HepG2 (cell line): Measurements from ENCODE around the gene FBXW5. TPM values are rescaled to one million over a fixed set of nuclear protein-coding genes. Genes with fewer than 3 reads are reported as not detected.

Source experiments
- ATAC-seq: fragments of 200-7000 bp; cut with Tn5 transposase; 3 replicates; pipeline ENCODE4 v1.9.1; 2020; ENCODE audit warnings: mild to moderate bottlenecking, moderate library complexity
- BruUV-seq: library from RNA; stranded (reverse); fragments of 400-500 nt; replicated peaks from 2 replicates; lab custom pipeline; 2021; lab: Mats Ljungman, UMichigan
- CTCF ChIA-PET: fragments of 300-600 bp; formaldehyde crosslinking; extraction: SDS; loops from one replicate; lab custom pipeline; 2021; ENCODE audit warnings: low total read pairs, inconsistent platforms, low intra/inter-chr PET ratio; lab: Yijun Ruan, JAX
- POLR2A ChIA-PET: fragments of 350-600 bp; sonication (Branson Sonifier 250); formaldehyde crosslinking; loops from one replicate; lab custom pipeline; 2020; ENCODE audit warnings: antibody characterized with exemption, inconsistent platforms; lab: Yijun Ruan, JAX
- DNase-seq: peaks from one replicate; pipeline ENCODE4 v3.0.0-alpha.2; 2015; ENCODE audit warnings: low spot score
- FAIRE-seq: peaks from 3 replicates; lab custom pipeline; 2011; peaks lifted over from hg19 to GRCh38; lab: Jason Lieb, UNC
- H2AFZ ChIP-seq: one replicate; pipeline ENCODE4 v1.6.1; 2011; ENCODE audit warnings: low read length, inconsistent platforms
- H3K27ac ChIP-seq: fragments of 300-600 bp; 3 replicates; pipeline ENCODE4 v1.8.0; 2011; ENCODE audit warnings: mixed run types, mild to moderate bottlenecking, mixed read lengths, low read length, inconsistent platforms; ENCODE audit not compliant: insufficient read depth; ENCODE audit errors: extremely low read length
- H3K27me3 ChIP-seq, 2 experiments: fragments of 200-600 bp in 1 of 2; 2 replicates in 1 of 2; 3 replicates in 1 of 2; pipeline versions ENCODE4 v1.6.0 to v1.8.0; 2011; ENCODE audit warnings: low read length in 2 of 2, mild to moderate bottlenecking in 2 of 2, moderate library complexity in 2 of 2, inconsistent platforms in 1 of 2; ENCODE audit not compliant: insufficient read depth in 2 of 2, control insufficient read depth in 1 of 2
- H3K36me3 ChIP-seq, 2 experiments: fragments of 200-600 bp in 1 of 2; replicated peaks in 1 of 2; 2 replicates in 1 of 2; 3 replicates in 1 of 2; pipeline versions ENCODE4 v1.5.1 to v1.8.0; 2011; ENCODE audit warnings: low read length in 2 of 2, inconsistent platforms in 1 of 2; ENCODE audit not compliant: insufficient read depth in 2 of 2, control insufficient read depth in 1 of 2
- H3K4me1 ChIP-seq: 2 replicates; pipeline ENCODE4 v1.5.1; 2012; ENCODE audit warnings: low read length, inconsistent platforms; ENCODE audit not compliant: insufficient read depth
- H3K4me2 ChIP-seq: 2 replicates; pipeline ENCODE4 v1.6.0; 2011; ENCODE audit warnings: low read depth, low read length, inconsistent platforms
- H3K4me3 ChIP-seq, 3 experiments: fragments of 200-600 bp in 1 of 3; sonication (generic), shearing (Covaris generic) in 1 of 3; replicated peaks in 1 of 3; 2 replicates each; pipeline ENCODE4 v1.5.1; 2011 to 2016; ENCODE audit warnings: low read length in 3 of 3, inconsistent platforms in 2 of 3, low read depth in 2 of 3, mild to moderate bottlenecking in 2 of 3, control low read depth in 1 of 3, mixed read lengths in 1 of 3; ENCODE audit not compliant: insufficient read depth in 1 of 3
- H3K79me2 ChIP-seq: one replicate; pipeline ENCODE4 v1.6.1; 2011; ENCODE audit warnings: low read length, inconsistent platforms; ENCODE audit not compliant: insufficient read depth
- H3K9ac ChIP-seq: 2 replicates; pipeline ENCODE4 v1.6.0; 2011; ENCODE audit warnings: mild to moderate bottlenecking, low read depth, low read length, inconsistent platforms; ENCODE audit not compliant: insufficient read depth
- H3K9me3 ChIP-seq: 2 replicates; pipeline ENCODE4 v1.5.1; 2012; ENCODE audit warnings: mild to moderate bottlenecking, low read length
- H4K20me1 ChIP-seq: 2 replicates; pipeline ENCODE4 v1.6.0; 2011; ENCODE audit warnings: inconsistent platforms, mild to moderate bottlenecking, low read length, moderate library complexity; ENCODE audit not compliant: insufficient read depth
- CEBPB ChIP-seq: IDR thresholded peaks from 2 replicates; pipeline ENCODE4 v1.6.1; 2011; ENCODE audit warnings: low read depth, low read length, improper control_type of control experiment, borderline replicate concordance
- EED ChIP-seq: sonication (generic); formaldehyde crosslinking; IDR thresholded peaks from 2 replicates; pipeline ENCODE4 v1.5.0; 2020; ENCODE audit warnings: mild to moderate bottlenecking, missing genetic modification reagents
- MXD1 ChIP-seq: sonication (generic); formaldehyde crosslinking; IDR thresholded peaks from 2 replicates; pipeline ENCODE4 v1.4.0; 2020; ENCODE audit warnings: mild to moderate bottlenecking, missing genetic modification reagents
- PAWR ChIP-seq: sonication (generic); formaldehyde crosslinking; IDR thresholded peaks from 2 replicates; pipeline ENCODE4 v1.4.0; 2020; ENCODE audit warnings: missing genetic modification reagents, mild to moderate bottlenecking, borderline replicate concordance
- RORA ChIP-seq: sonication (generic); formaldehyde crosslinking; IDR thresholded peaks from 2 replicates; pipeline ENCODE4 v1.5.0; 2020; ENCODE audit warnings: mild to moderate bottlenecking, missing genetic modification reagents, moderate library complexity
- WGBS: methylation state at CpG from one replicate; pipeline ENCODE4 v1.1.6; 2017; ENCODE audit warnings: low lambda C conversion rate; 5-methylcytosine and 5-hydroxymethylcytosine counted together
- in situ Hi-C: cut with HindIII; loops from 2 replicates; pipeline ENCODE4 v1.10.0; 2017; ENCODE audit warnings: low pct_unique_long_range_greater_than_20kb; ENCODE audit not compliant: extremely low pct_ligation_motif_present
- intact Hi-C: fragments of 100-400 bp; cut with micrococcal nuclease; formaldehyde crosslinking; loops from one replicate; pipeline ENCODE4 v1.10.0; 2022; ENCODE audit not compliant: unreplicated experiment
- polyA plus RNA-seq, 8 experiments: library from polyadenylated mRNA; depleted of rRNA in 3 of 8; stranded (reverse) in 7 of 8; unstranded in 1 of 8; fragments of >200 nt; fragmentation: Illumina TruSeq in 4 of 8; extraction: Trizol in 4 of 8; gene quantifications; 2 replicates each; pipeline versions ENCODE4 v1.2.1 to v1.2.3, GENCODE V29; 2011 to 2016; ENCODE audit warnings: low read depth in 4 of 8, missing spikeins in 1 of 8, mixed read lengths in 1 of 8; ENCODE audit not compliant: insufficient read depth in 1 of 8
- total RNA-seq, 5 experiments: library from RNA; depleted of rRNA; stranded (reverse); fragments of >200 nt; fragmentation: Illumina TruSeq; extraction: Trizol; gene quantifications; 2 replicates each; pipeline ENCODE4 v1.2.3, GENCODE V29; 2016; ENCODE audit warnings: low read depth in 1 of 5
- TF ChIP-seq, protein P1 (sequence below): fragments of 450-650 bp; IDR thresholded peaks from 2 replicates; pipeline ENCODE4 v1.6.1; 2016

Gene FBXW5
- total and polyA plus RNA-seq, 2 of the 13 experiments (the other 11 are each of a cell fraction or from before 2014, with no cell fraction given): 52.0 to 60.4 TPM

DNA sequence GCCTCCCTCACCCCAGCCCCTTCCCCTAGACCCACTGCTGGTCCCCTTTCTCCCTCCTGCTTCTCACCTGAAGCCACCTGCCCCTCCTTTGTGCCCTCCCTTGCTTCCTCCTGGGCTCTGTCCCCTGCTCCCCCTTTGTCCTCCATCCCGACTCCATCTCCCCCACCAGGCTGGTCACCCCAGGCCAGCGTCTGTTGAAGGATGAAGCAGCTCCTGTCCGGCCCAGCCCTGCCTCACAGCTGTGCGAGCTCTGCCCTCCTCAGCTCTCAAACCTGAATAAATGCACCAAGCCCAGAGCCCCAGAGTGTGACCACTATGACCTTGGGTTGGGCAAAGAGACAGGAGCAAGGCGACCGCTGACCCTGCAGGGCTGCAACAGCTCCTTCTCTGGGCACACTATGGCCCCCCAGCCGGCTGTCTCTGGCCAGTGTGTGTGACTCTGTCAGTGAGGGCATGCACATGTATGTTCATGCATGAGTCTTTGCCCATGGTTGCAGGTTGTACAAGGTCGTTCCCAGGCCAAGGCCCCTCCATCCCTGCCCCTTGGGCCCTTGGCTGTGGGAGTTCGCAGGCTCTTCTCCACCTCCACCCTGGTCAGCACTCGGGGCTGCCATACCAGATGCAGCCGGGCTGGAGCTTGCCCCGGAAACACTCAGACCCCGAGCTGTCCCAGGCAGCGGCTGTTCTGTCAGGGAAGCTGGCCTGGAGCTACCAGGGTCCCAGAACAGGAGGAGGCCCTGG lies 10.8 kb upstream of the FBXW5 start:
- no peak overlapping the region for H3K4me3 ChIP-seq
- H3K4me1 ChIP-seq: peaks cover 14% of the 10 kb centered on the region
- in situ Hi-C loops: no loop called here
- H3K4me2 ChIP-seq: no peak overlapping the region
- TF ChIP-seq RORA: no peak
- no peak for TF ChIP-seq PAWR (CRISPR knock-in tag)
- no peak for TF ChIP-seq CEBPB
- no peak for TF ChIP-seq EED
- peaks cover 1 to 13% of the 10 kb centered on the region in 2 experiments; a peak in 2 of 5 replicates for H3K27me3 ChIP-seq
- no TSS peak for BruUV-seq
- H3K9ac ChIP-seq: no peak overlapping the region
- peaks cover 3% of the 10 kb centered on the region for H3K79me2 ChIP-seq
- no peaks in the 10 kb centered on the region for H4K20me1 ChIP-seq
- 65% methylated on average over 10 of the region's 14 CpGs for WGBS
- no peak overlapping the region for H3K27ac ChIP-seq
- no peak for DNase-seq
- no peaks in the 10 kb centered on the region for H3K36me3 ChIP-seq
- ChIA-PET POLR2A (interaction anchor here (0.9 kb wide), 1 partner anchor 100 kb away, joined by 3 read pairs; no protein-coding TSS in a partner anchor), CTCF (no interaction called here)
- no peak for FAIRE-seq
- ATAC-seq: no peak
- no peak overlapping the region for H2AFZ ChIP-seq
- intact Hi-C loops: no loop called here
- H3K9me3 ChIP-seq: no peaks in the 10 kb centered on the region

DNA sequence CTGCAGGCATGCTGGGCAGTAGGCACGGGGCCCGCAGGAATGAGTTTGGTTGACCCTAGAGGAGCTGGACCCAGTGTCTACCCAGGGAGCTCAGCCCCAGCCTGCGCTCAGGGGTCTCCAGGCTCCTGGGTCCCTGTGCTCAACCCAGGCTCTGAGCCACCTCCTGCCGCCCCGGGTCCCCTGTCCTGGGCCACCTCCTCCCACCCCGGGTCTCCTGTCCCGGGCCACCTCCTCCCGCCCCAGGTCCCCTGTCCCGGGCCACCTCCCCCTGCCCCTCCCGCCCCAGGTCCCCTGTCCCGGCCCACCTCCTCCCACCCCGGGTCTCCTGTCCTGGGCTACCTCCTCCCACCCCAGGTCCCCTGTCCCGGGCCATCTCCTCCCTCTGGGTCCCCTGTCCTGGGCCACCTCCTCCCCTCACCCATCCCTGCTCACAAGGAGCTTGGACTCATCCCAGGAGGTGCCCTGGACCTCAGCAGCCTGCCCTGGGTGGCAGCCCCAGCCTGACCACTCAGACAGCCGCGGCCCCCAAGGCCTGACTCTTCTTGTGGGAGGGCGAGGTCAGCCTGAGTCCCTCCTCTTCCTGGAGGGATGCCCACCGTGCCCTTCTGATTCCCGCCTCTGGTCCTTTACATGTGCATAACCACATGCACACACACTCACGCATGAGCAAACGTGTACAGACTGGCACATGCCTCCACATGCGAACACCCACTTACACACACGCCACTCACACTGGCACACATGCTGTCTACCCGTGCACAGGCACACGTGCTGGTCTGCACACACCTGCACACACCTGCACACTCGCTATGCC lies 9.9 kb upstream of the FBXW5 start:
- ChIA-PET POLR2A (interaction anchor here (0.9 kb wide), 1 partner anchor 101 kb away, joined by 3 read pairs; no protein-coding TSS in a partner anchor), CTCF (no interaction called here)
- DNase-seq (no peak), ATAC-seq (no peak), FAIRE-seq (no peak)
- in situ Hi-C loops (no loop called here), intact Hi-C loops (no loop called here)
- no peak for TF ChIP-seq MXD1 (CRISPR knock-in tag)
- TF ChIP-seq, protein P1, sequence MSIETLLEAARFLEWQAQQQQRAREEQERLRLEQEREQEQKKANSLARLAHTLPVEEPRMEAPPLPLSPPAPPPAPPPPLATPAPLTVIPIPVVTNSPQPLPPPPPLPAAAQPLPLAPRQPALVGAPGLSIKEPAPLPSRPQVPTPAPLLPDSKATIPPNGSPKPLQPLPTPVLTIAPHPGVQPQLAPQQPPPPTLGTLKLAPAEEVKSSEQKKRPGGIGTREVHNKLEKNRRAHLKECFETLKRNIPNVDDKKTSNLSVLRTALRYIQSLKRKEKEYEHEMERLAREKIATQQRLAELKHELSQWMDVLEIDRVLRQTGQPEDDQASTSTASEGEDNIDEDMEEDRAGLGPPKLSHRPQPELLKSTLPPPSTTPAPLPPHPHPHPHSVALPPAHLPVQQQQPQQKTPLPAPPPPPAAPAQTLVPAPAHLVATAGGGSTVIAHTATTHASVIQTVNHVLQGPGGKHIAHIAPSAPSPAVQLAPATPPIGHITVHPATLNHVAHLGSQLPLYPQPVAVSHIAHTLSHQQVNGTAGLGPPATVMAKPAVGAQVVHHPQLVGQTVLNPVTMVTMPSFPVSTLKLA: peak; percentile 41
- H3K36me3 ChIP-seq: no peaks in the 10 kb centered on the region
- H3K27me3 ChIP-seq: peaks cover 1 to 8% of the 10 kb centered on the region in 2 experiments; a peak in 1 of 5 replicates
- H3K79me2 ChIP-seq: peaks cover 5% of the 10 kb centered on the region
- H2AFZ ChIP-seq: no peak overlapping the region
- no peaks in the 10 kb centered on the region for H4K20me1 ChIP-seq
- no peak overlapping the region for H3K4me2 ChIP-seq
- H3K4me3 ChIP-seq: no peak overlapping the region
- no peak overlapping the region for H3K27ac ChIP-seq
- no peaks in the 10 kb centered on the region for H3K9me3 ChIP-seq
- H3K9ac ChIP-seq: no peak overlapping the region
- no TSS peak for BruUV-seq
- H3K4me1 ChIP-seq: peaks cover 15% of the 10 kb centered on the region
- 94% methylated on average over 18 of the region's 25 CpGs for WGBS
